Thyroid gland (tissue), 4 donors: ENCODE data around the gene TGFA. TPM values are rescaled to one million over a fixed set of nuclear protein-coding genes. Genes with fewer than 3 reads are reported as not detected.

Experiments used
- DNase-seq, 2 donors: peaks; one replicate each; pipeline ENCODE4 v3.0.0-alpha.2; 2019
- H3K27ac ChIP-seq, 3 donors: fragments of 200-600 bp; sonication (generic); 1 replicate in 2 of 3; 2 replicates in 1 of 3; pipeline ENCODE4 v1.5.1; 2016 to 2019; ENCODE audit warnings: mild to moderate bottlenecking in 1 of 3, moderate library complexity in 1 of 3
- H3K27me3 ChIP-seq: fragments of 200-600 bp; sonication (generic); one replicate; pipeline ENCODE4 v1.5.1; 2019
- H3K36me3 ChIP-seq, 2 donors: fragments of 200-600 bp; sonication (generic); one replicate each; pipeline ENCODE4 v1.5.1; 2016 to 2019
- H3K4me1 ChIP-seq, 2 donors: fragments of 200-600 bp; sonication (generic); one replicate each; pipeline ENCODE4 v1.5.1; 2017 to 2019
- H3K4me3 ChIP-seq, 3 donors: fragments of 200-600 bp; sonication (generic); replicated peaks in 1 of 3; 1 replicate in 2 of 3; 2 replicates in 1 of 3; pipeline ENCODE4 v1.5.1; 2016; ENCODE audit warnings: mild to moderate bottlenecking in 1 of 3
- H3K9me3 ChIP-seq: fragments of 200-600 bp; sonication (generic); one replicate; pipeline ENCODE4 v1.5.1; 2017
- CTCF ChIP-seq, 6 experiments: fragments of 200-600 bp in 3 of 6; fragments of 450-650 bp in 3 of 6; sonication (generic) in 3 of 6; IDR thresholded peaks; one replicate each; pipeline ENCODE4 v1.5.1; 2016 to 2019; ENCODE audit warnings: antibody characterized with exemption in 6 of 6, mild to moderate bottlenecking in 2 of 6, inconsistent platforms in 1 of 6, moderate library complexity in 1 of 6
- POLR2A ChIP-seq, 2 donors: fragments of 450-650 bp; IDR thresholded peaks; one replicate each; pipeline ENCODE4 v1.6.1; 2017; ENCODE audit warnings: antibody characterized with exemption in 2 of 2, mild to moderate bottlenecking in 2 of 2, moderate library complexity in 1 of 2
- WGBS, 2 donors: methylation state at CpG; one replicate each; pipeline ENCODE4 v1.1.5; 2017; 5-methylcytosine and 5-hydroxymethylcytosine counted together
- intact Hi-C: fragments of 100-400 bp; cut with DNase I; formaldehyde crosslinking; loops from one replicate; pipeline ENCODE4 v1.15.1; 2023
- total RNA-seq, 4 donors: library from RNA; depleted of rRNA; stranded (reverse); fragments of >200 nt; gene quantifications; one replicate each; pipeline ENCODE4 v1.2.3, GENCODE V29; 2016

TGFA gene
- total RNA-seq, 4 donors from 2014 or later, result 12.9 to 23.0 (median 18.6) TPM

- H3K4me1 ChIP-seq, result peaks cover 0 to 9% of the 10 kb centered on the region in 2 donors
- intact Hi-C loops, result no loop called here
- 82 to 85% methylated on average over 5 of the region's 5 CpGs for WGBS, 2 donors
- TF ChIP-seq CTCF (IDR thresholded peaks at IDR 0.05) (no peak), POLR2A (IDR thresholded peaks at IDR 0.05) (no peak)
- no peaks in the 10 kb centered on the region for H3K27me3 ChIP-seq
- no peak overlapping the region for H3K27ac ChIP-seq
- no peak overlapping the region for H3K4me3 ChIP-seq
- no peaks in the 10 kb centered on the region for H3K36me3 ChIP-seq
- DNase-seq, result no peak
- no peaks in the 10 kb centered on the region for H3K9me3 ChIP-seq
Observed at GRCh38 chr2:70475266-70475665, 78.4 kb downstream of the TGFA start.

GRCh38 chr2:70474256-70474848, 79.3 kb downstream of the TGFA start:
- no peaks in the 10 kb centered on the region for H3K27me3 ChIP-seq
- no peaks in the 10 kb centered on the region for H3K9me3 ChIP-seq
- TF ChIP-seq CTCF (IDR thresholded peaks at IDR 0.05) (no peak), POLR2A (IDR thresholded peaks at IDR 0.05) (no peak)
- WGBS, 2 donors, result 76 to 89% methylated on average over 1 of the region's 1 CpG
- intact Hi-C loops, result no loop called here
- no peak overlapping the region for H3K27ac ChIP-seq
- H3K4me1 ChIP-seq, result peaks cover 0 to 9% of the 10 kb centered on the region in 2 donors
- no peak for DNase-seq
- H3K36me3 ChIP-seq, result no peaks in the 10 kb centered on the region
- H3K4me3 ChIP-seq, result no peak overlapping the region

- H3K4me3 ChIP-seq, result no peak overlapping the region
- WGBS, 2 donors, result 66 to 73% methylated on average over 7 of the region's 7 CpGs
- H3K4me1 ChIP-seq, result peaks cover 0 to 9% of the 10 kb centered on the region in 2 donors
- no peak for DNase-seq
- H3K27me3 ChIP-seq, result no peaks in the 10 kb centered on the region
- H3K36me3 ChIP-seq, result no peaks in the 10 kb centered on the region
- intact Hi-C loops, result no loop called here
- TF ChIP-seq POLR2A (IDR thresholded peaks at IDR 0.05) (no peak), CTCF (IDR thresholded peaks at IDR 0.05) (no peak)
- H3K27ac ChIP-seq, result no peak overlapping the region
- H3K9me3 ChIP-seq, result no peaks in the 10 kb centered on the region
Observed at GRCh38 chr2:70473101-70473722, 80.4 kb downstream of the TGFA start.

- no peak for DNase-seq
- TF ChIP-seq CTCF (IDR thresholded peaks at IDR 0.05), result no peak
- TF ChIP-seq POLR2A (IDR thresholded peaks at IDR 0.05), result no peak
- 72 to 82% methylated on average over 9 of the region's 9 CpGs for WGBS, 2 donors
- Histone ChIP-seq H3K27ac (no peak overlapping the region), H3K36me3 (no peaks in the 10 kb centered on the region), H3K9me3 (no peaks in the 10 kb centered on the region), H3K4me3 (no peak overlapping the region), H3K27me3 (no peaks in the 10 kb centered on the region), H3K4me1 (peaks cover 6 to 16% of the 10 kb centered on the region in 2 donors)
- intact Hi-C loops, result no loop called here
Observed at GRCh38 chr2:70472221-70472890, 81.3 kb downstream of the TGFA start.

- Histone ChIP-seq H3K4me1 (peaks cover 8% of the 10 kb centered on the region in 2 donors), H3K4me3 (no peak overlapping the region), H3K27ac (no peak overlapping the region), H3K9me3 (no peaks in the 10 kb centered on the region), H3K36me3 (no peaks in the 10 kb centered on the region), H3K27me3 (no peaks in the 10 kb centered on the region)
- DNase-seq, result no peak
- intact Hi-C loops, result no loop called here
- 95 to 97% methylated on average over 6 to 7 of the region's 7 CpGs for WGBS, 2 donors
- no peak for TF ChIP-seq POLR2A (IDR thresholded peaks at IDR 0.05)
- TF ChIP-seq CTCF (IDR thresholded peaks at IDR 0.05), result no peak
Observed at GRCh38 chr2:70471129-70471528, 82.5 kb downstream of the TGFA start.
